Progenitor cell of endocrine pancreas (in vitro differentiated cells): Measurements from ENCODE around the gene IL21R. TPM values are rescaled to one million over a fixed set of nuclear protein-coding genes. Genes with fewer than 3 reads are reported as not detected.

Source experiments
- DNase-seq: peaks from one replicate; pipeline ENCODE4 v3.0.0; 2021; ENCODE audit warnings: low spot score; ENCODE audit not compliant: unreplicated experiment
- H3K27ac Mint-ChIP-seq: 2 replicates; pipeline ENCODE4 v1.8.0; 2021; ENCODE audit warnings: mild to moderate bottlenecking, moderate library complexity, mixed read lengths
- H3K27me3 Mint-ChIP-seq: 2 replicates; pipeline ENCODE4 v1.8.0; 2021; ENCODE audit warnings: mixed read lengths
- H3K36me3 Mint-ChIP-seq: 2 replicates; pipeline ENCODE4 v1.8.0; 2022; ENCODE audit warnings: mixed read lengths; ENCODE audit not compliant: insufficient read depth
- H3K4me1 Mint-ChIP-seq: 2 replicates; pipeline ENCODE4 v1.8.0; 2021; ENCODE audit warnings: low read depth, mixed read lengths
- H3K4me3 Mint-ChIP-seq: 2 replicates; pipeline ENCODE4 v1.8.0; 2021; ENCODE audit warnings: low read depth, mild to moderate bottlenecking, moderate library complexity, mixed read lengths
- H3K9me3 Mint-ChIP-seq: 2 replicates; pipeline ENCODE4 v1.8.0; 2021; ENCODE audit warnings: low read depth, mixed read lengths
- total RNA-seq: library from RNA; stranded (reverse); gene quantifications from 2 replicates; pipeline ENCODE4 v1.2.1, GENCODE V29; 2021
- TF ChIP-seq, protein P1 (sequence below): fragments of 200-600 bp; sonication (generic); IDR thresholded peaks from one replicate; pipeline ENCODE4 v1.5.0; 2021; ENCODE audit warnings: antibody characterized with exemption, mild to moderate bottlenecking; ENCODE audit not compliant: unreplicated experiment

The IL21R gene
- total RNA-seq, 1 donor from 2014 or later = not detected

GRCh38 chr16:27472091-27473020 lies 70.4 kb downstream of the IL21R start:
- Mint-ChIP-seq H3K4me3 (no peak overlapping the region), H3K36me3 (peaks cover 39% of the 10 kb centered on the region), H3K4me1 (no peaks in the 10 kb centered on the region), H3K27ac (no peak overlapping the region), H3K27me3 (no peaks in the 10 kb centered on the region), H3K9me3 (no peaks in the 10 kb centered on the region)
- TF ChIP-seq, protein P1, sequence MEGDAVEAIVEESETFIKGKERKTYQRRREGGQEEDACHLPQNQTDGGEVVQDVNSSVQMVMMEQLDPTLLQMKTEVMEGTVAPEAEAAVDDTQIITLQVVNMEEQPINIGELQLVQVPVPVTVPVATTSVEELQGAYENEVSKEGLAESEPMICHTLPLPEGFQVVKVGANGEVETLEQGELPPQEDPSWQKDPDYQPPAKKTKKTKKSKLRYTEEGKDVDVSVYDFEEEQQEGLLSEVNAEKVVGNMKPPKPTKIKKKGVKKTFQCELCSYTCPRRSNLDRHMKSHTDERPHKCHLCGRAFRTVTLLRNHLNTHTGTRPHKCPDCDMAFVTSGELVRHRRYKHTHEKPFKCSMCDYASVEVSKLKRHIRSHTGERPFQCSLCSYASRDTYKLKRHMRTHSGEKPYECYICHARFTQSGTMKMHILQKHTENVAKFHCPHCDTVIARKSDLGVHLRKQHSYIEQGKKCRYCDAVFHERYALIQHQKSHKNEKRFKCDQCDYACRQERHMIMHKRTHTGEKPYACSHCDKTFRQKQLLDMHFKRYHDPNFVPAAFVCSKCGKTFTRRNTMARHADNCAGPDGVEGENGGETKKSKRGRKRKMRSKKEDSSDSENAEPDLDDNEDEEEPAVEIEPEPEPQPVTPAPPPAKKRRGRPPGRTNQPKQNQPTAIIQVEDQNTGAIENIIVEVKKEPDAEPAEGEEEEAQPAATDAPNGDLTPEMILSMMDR = no peak
- no peak for DNase-seq

- H3K4me1 Mint-ChIP-seq = no peaks in the 10 kb centered on the region
- TF ChIP-seq, protein P1 = no peak
- H3K27ac Mint-ChIP-seq = no peak overlapping the region
- DNase-seq = no peak
- H3K27me3 Mint-ChIP-seq = no peaks in the 10 kb centered on the region
- peaks cover 37% of the 10 kb centered on the region for H3K36me3 Mint-ChIP-seq
- no peak overlapping the region for H3K4me3 Mint-ChIP-seq
- H3K9me3 Mint-ChIP-seq = no peaks in the 10 kb centered on the region
Observed at GRCh38 chr16:27473101-27473900, 71.3 kb downstream of the IL21R start.

DNA sequence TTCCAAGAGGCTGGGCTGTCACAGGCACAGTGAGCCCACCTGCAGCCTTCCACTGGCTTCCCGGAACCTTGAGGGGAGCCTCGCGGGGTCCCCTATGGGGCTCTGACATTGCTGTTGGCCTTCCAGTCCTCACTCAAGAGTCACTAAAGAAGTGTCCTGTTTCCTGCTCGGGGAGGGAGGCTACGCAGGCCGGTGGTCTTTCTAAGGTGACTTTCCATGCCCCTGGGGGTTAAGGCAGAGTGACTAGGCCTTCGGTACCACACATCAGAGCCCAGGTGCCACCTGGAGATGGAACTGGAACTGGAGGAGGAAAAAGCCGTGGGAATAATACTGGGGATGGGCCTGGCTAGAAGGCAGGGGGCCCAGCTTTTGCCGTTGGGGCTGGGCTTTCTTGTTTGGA lies 72.1 kb downstream of the IL21R start:
- H3K27ac Mint-ChIP-seq = no peak overlapping the region
- no peaks in the 10 kb centered on the region for H3K4me1 Mint-ChIP-seq
- H3K27me3 Mint-ChIP-seq = no peaks in the 10 kb centered on the region
- TF ChIP-seq, protein P1 = no peak
- H3K36me3 Mint-ChIP-seq = peaks cover 36% of the 10 kb centered on the region
- no peak for DNase-seq
- no peak overlapping the region for H3K4me3 Mint-ChIP-seq
- no peaks in the 10 kb centered on the region for H3K9me3 Mint-ChIP-seq

DNA sequence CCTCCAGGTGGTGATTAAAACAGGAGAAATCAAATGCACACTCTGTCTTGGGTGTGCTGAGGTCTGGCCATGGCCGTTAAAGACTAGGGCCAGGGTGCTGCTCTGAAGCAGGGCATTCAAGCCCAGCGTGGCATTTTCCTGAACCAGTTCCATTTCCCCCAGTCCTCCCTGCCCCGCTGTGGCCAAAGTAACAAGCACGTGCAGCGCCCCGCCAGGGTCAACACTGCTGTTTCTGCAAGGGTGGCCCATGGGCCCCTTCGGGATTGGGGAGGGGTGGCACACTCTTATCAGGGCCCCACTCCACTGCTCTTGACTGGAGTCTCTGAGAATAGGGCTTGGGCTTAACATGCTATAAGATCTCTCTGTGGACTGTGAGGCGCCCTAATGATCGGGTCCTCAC lies 72.9 kb downstream of the IL21R start:
- no peak for DNase-seq
- Mint-ChIP-seq H3K27ac (no peak overlapping the region), H3K4me3 (no peak overlapping the region), H3K27me3 (no peaks in the 10 kb centered on the region), H3K36me3 (peaks cover 30% of the 10 kb centered on the region), H3K4me1 (no peaks in the 10 kb centered on the region), H3K9me3 (no peaks in the 10 kb centered on the region)
- TF ChIP-seq, protein P1 = no peak

DNA sequence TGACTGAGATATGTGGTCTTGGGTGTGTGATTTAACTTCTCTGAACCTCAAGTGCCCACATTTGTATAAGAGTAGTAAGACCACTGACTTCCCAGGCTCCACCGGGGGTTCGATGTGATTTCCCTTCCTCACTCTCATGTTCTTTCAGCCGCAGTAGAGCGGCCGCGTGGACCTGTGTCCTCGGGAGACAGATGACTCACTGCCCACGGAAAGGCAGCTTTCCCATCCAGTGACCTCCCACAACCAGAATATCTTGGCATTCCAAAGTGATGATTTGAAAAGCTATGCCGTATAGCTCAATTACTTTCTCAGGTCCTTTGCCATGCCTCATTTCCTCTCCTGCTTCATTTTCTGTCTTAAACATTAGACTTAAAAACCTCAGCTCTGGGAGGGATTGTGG lies 73.6 kb downstream of the IL21R start:
- Mint-ChIP-seq H3K27ac (no peak overlapping the region), H3K36me3 (peaks cover 28% of the 10 kb centered on the region), H3K4me3 (no peak overlapping the region), H3K27me3 (no peaks in the 10 kb centered on the region), H3K9me3 (no peaks in the 10 kb centered on the region), H3K4me1 (no peaks in the 10 kb centered on the region)
- DNase-seq = no peak
- TF ChIP-seq, protein P1 = no peak
